HG03103 (cell line): ENCODE data around the gene TENT4B.
"Not testable (repeated sequence)": the region's sequence is repeated elsewhere in the genome, so short reads cannot be mapped to it uniquely, and the experiment has no call there.

Experiments
- ATAC-seq: cut with Tn5 transposase; IDR thresholded peaks from one replicate; pipeline ENCODE4 v1.9.1; 2021; ENCODE audit warnings: low read depth; ENCODE audit not compliant: unreplicated experiment

The TENT4B gene

DNA sequence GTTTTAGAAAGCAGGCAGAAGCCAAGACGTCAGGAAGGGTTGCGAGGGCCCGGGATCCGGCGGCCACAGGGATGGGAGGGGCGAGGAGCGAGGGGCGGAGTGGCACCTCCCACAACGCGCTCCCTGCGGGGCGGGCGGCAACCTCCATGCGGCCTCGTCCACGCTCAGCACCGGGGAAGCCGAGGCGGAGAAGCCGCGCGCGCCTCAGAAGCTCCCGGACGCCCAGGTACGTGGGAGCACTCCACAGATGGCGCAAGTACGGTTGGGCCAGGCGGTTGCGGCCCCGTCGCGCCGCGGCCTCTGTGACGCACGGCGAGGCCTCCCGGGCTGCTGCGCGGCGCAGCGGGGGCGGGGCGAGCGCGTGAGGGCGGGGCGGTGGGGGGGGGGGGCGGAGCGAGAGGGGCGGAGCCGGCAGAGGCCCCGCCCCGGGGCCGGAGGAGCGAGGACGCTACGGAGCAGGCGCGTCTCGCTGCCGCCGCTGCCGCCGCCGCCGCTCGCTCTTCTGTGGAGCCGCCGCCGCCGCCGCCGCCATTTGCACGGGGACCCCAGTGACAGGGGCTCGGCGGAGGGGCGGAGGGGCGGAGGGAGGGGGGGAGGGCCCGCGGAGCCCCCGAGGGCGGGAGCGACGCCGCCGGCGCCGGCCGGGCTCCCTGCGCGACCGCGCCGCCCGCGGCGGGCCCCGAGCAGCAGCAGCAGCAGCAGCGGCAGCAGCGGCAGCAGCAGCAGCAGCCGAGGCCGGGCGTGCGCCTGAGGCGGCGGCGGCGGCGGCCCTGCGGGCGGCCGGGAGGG, at the start of gene TENT4B:
Gene TENT4B (plus strand): TSS at position 500 of the 789 bp plus-strand sequence. CDS start 316 bp downstream, outside the sequence.
- ATAC-seq: peak; percentile 52

DNA sequence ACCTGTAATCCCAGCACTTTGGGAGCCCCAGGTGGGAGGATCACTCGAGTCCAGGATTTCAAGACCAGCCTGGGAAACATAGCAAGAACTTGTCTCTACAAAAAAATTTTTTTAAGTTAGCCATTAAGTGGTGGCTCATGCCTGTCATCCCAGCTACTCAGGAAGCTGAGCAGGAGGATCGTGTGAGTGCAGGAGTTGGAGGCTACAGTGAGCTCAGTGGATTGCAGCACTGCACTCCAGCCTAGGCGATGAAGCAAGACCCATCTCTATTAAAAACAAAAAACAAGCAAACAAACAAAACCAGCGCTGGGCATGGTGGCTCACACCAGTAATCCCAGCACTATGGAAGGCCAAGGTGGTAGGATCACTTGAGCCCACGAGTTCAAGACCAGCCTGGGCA, 49.3 kb upstream of the TENT4B start:
- no peak for ATAC-seq

DNA sequence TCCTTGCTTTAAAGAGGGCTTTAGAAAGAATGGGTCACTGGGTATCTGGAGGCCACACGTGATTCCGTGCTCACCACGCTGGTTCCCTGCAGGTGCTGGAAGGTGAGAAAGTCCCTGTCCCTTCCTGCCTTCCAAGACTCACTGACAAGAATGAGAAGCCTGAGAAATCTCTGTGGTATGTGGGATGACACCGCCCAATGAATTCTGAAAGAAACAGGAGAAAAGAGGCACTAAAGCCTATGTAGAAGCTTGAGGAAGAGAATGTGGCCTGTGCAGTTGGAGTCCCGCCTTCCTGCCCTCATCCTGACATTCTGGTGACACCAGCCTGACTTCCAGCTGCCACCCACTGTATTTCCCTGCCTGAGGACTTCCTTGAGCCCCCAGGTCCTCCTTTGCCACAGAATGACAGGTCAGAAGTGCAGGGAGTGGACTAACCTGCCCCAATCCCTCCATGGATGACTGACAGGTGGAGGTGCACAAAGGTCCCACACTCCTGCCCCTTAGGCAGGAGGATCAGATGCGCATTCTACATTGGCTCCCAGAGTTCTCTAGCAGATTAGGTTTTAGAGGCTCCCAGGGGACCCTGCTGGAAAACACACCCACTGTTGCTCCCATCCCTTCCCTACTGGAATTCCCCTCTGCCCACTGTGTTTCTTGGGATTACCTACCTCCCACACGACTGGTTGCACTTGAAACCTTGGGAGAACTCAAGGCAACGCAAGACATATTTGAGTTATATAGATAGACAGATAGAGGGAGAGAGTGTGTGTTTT, 38.6 kb upstream of the TENT4B start:
- ATAC-seq: no peak

DNA sequence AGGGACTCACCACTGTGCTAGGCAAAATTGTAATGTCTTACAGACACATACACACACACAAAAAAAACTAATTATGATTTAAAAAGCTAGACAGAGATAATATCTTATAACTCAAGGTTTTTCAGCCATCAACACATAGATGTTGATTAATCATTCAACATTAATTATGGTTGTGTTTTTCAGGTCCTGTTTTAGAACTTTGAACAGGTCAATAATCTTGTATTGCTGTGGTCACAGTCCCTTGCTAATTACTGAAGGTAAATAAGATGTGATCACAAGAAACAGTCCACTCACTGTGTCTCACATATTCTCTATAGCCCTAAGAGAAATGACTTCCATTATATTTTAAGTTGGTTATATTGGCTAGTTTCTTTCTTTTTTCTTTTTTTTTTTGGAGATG, 32.4 kb upstream of the TENT4B start:
- no peak for ATAC-seq

DNA sequence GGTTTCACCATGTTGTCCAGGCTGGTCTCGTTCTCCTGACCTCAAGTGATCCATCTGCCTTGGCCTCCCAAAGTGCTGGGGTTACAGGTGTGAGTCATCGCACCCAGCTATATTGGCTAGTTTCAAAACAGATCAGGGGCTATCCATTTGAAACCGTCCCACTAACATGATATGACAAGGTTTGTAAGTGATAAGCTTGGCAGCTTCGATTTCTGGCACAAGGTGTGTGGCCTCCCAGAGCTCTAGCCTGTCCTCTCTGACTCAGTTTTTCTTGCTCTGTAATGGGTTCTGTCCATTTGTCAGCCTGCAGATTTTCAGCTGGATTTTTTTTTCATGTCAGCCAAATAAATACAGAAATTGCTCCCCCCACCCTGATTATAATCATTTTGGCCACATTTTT, 31.8 kb upstream of the TENT4B start:
- no peak for ATAC-seq

DNA sequence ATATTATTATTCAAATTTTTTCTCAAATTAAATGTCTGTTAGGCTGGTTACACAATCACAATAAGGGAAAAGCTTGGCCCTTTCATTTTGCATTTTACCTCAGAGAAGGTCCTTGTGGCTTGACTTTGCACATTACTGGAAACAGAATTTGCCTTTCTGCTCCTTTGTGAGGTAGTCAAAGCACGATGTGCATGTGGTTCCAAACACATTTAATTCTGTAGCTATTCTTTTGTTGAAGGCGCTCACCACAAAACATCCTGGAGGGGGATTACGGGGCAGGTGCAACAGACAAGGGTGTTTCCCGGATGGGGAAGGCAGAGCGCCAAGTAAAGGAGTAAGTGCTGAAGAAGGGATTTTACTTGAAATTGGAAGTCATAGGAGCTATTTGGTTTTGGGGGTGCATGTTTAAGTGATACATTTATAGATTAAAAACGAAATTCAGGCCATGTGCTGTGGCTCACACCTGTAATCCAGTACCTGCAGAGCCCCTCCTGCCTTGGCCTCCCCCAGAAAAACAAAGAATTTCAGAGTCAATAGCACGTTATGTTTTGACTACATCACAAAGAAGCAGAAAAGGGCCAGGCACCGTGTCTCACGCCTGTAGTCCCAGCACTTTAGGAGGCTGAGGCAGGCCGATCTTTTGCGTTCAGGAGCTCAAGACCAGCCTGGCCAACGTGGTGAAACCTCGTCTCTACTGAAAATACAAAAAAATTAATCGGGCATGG, 31.2 kb upstream of the TENT4B start:
- ATAC-seq: no peak

DNA sequence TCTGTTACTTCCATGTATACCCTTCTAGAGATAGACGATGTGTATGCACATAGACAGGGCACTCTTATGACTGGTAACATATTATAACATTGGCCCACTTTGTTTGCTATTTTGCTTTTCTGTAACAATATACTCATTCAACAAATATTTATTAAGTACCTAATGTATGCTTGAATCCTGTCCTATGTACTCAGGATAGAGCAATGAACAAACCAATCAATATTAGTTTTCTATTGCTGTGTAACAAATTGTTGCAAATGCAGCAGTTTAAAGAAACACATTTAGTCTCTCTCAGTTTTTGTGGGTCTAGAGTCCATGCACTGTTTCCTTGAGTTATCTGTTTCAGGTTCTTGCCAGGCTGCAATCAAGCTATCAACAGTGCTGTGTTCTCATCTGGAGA, 29.7 kb upstream of the TENT4B start:
- no peak for ATAC-seq

DNA sequence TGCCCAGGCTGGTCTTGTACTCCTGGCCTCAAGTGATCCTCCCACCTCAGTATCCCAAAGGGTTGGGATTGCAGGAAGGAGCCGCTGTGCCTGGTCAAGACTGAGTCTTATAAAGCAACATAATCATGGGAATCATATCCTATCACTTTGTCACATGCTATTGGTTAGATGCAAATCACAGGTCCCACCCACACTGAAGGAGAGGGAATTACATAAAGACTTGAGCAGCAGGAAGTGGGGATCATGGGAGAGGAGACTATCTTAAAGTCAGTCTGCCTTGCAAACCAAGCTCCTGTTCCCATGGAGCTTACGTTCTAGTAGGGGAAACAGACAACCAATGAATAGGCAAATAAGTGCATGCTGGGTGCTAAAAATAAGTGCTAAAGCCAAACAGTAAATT, 28.3 kb upstream of the TENT4B start:
- no peak for ATAC-seq

DNA sequence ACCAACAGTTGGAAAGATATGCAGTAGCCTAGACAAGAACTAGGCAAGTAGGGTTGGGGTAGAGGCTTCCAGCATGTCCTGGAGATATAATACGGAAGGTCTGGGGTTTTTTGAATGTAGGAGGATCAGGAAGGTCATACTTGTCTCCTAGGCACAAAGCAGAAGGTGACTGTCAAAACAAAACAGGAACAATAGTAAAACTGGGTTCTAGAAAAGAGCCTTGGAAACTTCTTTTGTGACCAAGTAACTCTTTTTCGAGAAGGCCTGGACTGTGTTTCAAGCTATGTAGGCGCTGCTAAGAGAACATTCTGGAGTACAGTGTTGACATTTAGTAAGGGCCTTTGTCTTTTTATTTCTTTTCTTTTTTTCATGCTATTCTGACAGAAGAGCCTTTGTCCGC, 26.9 kb upstream of the TENT4B start:
- ATAC-seq: no peak

DNA sequence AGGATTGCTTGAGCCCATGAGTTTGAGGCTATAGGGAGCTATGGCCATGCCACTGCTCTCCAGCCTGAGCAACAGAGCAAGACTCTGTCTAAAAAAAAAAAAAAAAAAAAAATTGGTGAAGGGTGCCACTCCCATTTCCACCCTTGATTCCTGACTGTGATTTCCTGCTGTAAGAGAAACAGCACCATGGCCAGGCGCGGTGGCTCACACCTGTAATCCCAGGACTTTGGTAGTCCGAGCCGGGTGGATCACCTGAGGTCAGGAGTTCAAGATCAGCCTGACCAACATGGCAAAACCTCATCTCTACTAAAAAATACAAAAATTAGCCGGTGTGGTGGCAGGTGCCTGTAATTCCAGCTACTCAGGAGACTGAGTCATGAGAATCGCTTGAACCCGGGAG, 20.5 kb upstream of the TENT4B start:
- ATAC-seq: not testable (repeated sequence)

DNA sequence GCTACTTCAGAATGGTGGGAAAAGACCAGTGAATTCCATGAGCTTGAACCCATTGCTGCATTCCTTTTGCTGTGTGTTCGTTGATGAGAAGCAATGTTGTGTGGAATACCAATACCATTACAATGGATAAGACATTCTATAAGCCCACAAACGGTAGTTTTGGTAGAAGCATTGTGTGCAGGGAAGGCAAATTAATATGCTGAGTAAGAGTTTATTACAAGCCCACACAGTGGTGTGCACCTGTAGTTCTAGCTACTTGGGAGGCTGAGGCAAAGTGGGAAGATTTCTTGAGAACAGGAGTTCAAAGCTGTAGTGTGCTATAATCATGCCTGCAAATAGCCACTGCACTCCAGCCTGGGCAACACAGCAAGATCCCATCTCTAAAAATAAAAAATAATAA, 19.9 kb upstream of the TENT4B start:
- no peak for ATAC-seq

DNA sequence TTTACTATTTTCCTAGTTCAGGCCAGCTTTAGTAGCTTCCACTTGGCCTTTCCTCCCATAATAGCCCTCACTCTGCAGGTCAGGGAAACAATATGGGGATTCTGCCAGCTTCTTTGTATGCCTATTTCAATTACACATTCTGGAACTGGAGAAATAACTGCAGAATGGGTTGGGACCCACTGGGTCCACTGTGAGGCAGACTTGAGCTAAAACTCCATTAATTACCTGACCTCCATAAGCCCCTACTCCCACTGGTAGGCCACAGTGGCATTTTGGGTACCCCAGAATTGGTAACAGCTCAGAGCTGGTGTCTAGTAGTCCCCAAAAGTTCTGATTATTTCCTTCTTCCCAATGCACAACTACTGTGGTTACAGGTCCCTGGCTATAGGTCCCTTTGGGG, 16.7 kb upstream of the TENT4B start:
- no peak for ATAC-seq

DNA sequence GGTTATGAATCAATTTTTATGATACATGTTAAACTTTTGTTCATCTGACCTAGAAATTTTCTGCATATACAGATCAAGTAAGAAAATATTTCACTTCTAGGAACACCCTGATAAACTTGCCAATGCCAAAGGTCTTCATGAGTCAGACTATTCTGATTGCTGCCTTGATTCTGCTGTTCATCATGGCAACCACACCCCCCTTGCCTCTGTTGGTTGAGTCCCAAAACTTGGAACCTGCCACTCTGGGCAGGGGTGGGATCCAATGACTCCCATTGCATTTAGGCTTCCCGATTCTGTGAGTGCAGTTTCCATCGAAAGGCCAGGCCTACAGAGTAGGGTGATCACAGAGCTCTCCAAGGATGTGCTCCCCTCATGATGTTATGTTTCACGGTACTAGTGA, 15.8 kb upstream of the TENT4B start:
- ATAC-seq: no peak

DNA sequence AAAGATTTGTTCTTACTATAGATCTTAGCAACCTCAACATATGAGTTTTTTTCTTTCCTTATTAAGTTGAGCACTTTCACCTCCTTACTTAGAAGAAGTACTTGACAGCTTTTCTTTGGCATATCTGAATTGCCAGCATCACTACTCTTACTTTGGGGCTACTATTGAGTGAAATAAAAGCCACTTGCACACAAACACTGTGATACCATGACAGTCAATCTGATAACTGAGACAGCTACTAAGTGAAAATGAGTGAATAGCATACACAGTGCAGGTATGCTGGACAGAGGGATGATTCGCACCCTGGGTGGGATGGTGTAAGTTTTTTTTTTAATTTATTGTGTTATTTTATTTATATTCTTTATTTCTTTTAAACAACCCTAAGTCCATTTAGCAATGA, 13.5 kb upstream of the TENT4B start:
- ATAC-seq: no peak

DNA sequence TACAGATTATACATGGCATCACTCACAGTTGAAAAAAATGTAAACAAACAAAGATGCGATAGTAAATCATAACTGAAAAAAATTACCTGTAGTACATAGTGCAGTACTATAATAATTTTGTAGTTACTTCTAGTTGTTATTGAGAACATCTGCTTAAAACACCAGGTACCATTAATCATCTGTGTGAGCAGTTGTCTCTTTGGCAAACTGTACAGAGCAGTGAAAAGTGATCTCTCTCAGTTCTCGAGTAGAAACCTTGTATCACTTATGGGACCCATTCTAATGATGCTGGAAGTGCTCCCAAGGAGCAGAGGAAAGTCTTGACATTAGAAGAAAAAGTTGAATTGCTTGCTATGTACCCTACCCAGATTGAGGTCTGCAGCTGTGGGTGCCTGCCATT, 8.9 kb upstream of the TENT4B start:
- ATAC-seq: no peak

DNA sequence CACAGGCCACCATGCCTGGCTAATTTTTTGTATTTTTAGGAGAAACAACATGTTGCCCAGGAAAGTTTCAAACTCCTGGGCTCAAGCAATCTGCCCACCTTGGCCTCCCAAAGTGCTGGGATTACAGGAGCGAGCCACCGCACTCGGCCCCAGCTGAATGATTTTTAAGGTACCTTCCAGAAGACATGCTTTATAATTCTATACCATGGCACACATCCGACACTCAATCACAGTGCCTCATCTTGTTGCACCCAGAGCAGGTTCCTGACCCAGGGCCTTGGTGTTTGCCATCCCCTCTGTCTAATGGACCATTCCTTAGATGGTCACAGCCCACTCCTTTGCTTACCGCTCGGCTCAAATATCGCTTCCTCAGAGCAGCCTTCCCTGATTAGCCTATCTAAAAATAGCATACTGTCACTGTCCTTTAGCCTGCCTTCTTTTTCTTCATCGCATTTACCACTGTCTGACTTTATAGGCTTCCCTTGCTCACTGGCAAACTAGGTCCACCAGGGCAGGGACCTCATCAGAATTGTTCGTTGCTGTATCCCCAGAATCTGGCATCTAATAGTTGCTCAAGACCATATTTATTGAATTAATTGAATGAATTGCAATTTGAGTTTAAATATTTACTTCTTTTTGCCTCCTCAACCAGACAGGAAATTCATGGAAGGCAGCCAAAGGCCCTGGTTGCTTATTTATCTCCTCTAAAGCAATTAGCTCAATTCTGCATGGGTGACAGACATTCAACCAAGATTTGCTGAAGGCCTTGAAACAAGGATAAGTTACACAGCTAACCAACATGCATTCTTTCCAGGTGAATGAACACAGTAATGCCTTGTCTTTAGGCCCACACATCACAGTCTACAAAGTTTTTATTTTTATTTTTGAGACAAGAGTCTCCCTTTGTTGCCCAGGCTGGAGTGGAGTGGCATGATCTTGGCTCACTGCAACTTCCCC, 6.3 kb upstream of the TENT4B start:
- no peak for ATAC-seq

DNA sequence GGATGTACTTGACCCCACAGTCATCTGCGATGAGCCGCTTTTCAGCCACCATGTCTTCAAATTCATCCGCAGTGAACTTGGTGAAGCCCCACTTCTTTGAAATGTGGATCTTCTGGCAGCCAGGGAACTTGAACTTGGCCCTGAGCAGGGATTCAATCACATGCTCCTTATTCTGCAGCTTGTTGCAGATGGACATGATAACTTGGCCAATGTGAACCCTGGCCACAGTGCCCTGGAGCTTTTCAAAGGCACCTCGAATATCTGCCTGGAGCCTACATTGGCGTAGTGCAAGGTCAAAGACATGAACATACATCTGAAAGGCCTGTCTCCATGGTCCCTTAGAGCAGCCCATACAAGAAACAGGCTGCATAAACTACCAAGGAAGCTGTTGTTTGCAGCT, 1.8 kb upstream of the TENT4B start:
- no peak for ATAC-seq

DNA sequence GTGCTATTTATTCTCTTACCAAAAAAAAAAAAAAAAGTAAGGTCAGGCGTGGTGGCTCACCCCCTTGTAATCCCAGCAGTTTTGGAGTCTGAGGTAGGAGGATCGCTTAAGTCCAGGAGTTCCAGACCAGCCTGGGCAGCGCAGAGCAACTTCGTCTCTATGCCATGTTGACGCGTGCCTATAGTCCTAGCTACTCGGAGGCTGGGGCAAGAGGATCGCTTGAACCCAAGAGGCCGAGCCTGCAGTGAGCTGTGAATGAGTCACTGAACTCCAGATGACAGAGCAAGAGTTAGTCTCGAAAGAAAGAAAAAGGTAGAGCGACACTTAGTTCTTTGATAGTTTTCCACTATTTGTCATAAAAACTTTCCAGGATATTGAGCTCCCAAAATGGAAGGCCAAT, 1.4 kb upstream of the TENT4B start:
- ATAC-seq: no peak

DNA sequence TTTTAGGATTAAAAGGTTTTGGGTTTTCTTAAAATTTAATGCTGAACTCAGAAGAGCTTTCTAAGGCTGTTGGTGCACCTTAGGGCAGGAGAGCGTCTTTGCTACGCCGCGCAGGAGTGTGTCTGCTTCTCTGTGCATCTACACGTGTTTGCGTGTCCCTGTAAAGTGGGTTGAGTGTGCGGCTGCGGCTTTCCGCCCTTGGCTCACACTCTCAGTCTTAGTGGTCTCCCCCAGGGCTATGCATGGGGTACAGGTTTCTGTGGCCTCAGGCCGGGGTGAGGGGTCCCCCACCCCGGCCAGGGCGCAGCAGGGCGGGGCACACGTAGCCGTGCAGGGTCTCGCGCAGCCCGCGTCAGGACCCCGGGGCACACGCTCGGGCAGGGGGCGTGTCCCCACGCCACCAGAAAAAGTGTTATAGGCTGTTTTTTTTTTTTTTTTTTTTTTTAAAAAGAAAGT, 727 bp upstream of the TENT4B start:
- ATAC-seq: peak; percentile 49
